Effector memory CD4-positive, alpha-beta T cell (primary cell): Measurements from ENCODE around the gene TMEM30B.

ENCODE experiments used
- DNase-seq, 3 donors: peaks; one replicate each; pipeline ENCODE4 v3.0.0-alpha.2; 2020
- H3K27ac ChIP-seq: 2 replicates; pipeline ENCODE4 v1.7.0; 2013; ENCODE audit warnings: mild to moderate bottlenecking, low read length, moderate library complexity; ENCODE audit not compliant: insufficient read depth, poor library complexity, severe bottlenecking
- H3K27me3 ChIP-seq: replicated peaks from 2 replicates; pipeline ENCODE4 v1.7.0; 2013; ENCODE audit warnings: mild to moderate bottlenecking, low read length; ENCODE audit not compliant: insufficient read depth, control insufficient read depth, poor library complexity, severe bottlenecking
- H3K36me3 ChIP-seq: 2 replicates; pipeline ENCODE4 v1.7.0; 2013; ENCODE audit warnings: mild to moderate bottlenecking, low read length, moderate library complexity; ENCODE audit not compliant: control insufficient read depth, insufficient read depth
- H3K4me1 ChIP-seq: 2 replicates; pipeline ENCODE4 v1.7.0; 2013; ENCODE audit warnings: low read length, mild to moderate bottlenecking; ENCODE audit not compliant: control insufficient read depth, insufficient read depth, poor library complexity, severe bottlenecking
- H3K4me3 ChIP-seq: 2 replicates; pipeline ENCODE4 v1.7.0; 2013; ENCODE audit warnings: low read length, low read depth, mild to moderate bottlenecking; ENCODE audit not compliant: insufficient read depth, poor library complexity, severe bottlenecking
- H3K9me3 ChIP-seq: 2 replicates; pipeline ENCODE4 v1.7.0; 2013; ENCODE audit warnings: mild to moderate bottlenecking, low read length, moderate library complexity; ENCODE audit not compliant: control insufficient read depth

TMEM30B gene

DNA sequence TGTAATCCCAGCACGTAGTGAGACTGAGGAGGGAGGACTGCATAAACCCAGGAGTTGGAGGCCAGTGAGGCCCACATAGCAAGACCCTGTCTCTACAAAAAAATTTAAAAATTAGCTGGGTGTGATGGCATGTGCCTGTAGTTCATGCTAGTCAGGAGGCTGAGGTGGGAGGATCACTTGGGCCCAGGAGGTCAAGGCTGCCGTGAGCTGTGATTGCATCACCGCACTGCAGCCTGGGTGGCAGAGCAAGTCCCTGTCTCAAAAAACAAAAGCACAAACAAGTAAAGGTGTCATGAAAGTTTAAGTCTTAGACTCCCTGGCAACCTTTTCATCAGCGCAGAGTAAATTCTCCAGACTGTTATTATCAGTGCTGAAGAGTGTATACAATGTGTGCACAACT lies 10.4 kb downstream of the TMEM30B start:
- Histone ChIP-seq H3K27ac (no peak overlapping the region), H3K4me3 (no peak overlapping the region), H3K36me3 (no peaks in the 10 kb centered on the region), H3K27me3 (peaks cover 19% of the 10 kb centered on the region), H3K4me1 (no peaks in the 10 kb centered on the region), H3K9me3 (no peaks in the 10 kb centered on the region)
- DNase-seq: no peak

DNA sequence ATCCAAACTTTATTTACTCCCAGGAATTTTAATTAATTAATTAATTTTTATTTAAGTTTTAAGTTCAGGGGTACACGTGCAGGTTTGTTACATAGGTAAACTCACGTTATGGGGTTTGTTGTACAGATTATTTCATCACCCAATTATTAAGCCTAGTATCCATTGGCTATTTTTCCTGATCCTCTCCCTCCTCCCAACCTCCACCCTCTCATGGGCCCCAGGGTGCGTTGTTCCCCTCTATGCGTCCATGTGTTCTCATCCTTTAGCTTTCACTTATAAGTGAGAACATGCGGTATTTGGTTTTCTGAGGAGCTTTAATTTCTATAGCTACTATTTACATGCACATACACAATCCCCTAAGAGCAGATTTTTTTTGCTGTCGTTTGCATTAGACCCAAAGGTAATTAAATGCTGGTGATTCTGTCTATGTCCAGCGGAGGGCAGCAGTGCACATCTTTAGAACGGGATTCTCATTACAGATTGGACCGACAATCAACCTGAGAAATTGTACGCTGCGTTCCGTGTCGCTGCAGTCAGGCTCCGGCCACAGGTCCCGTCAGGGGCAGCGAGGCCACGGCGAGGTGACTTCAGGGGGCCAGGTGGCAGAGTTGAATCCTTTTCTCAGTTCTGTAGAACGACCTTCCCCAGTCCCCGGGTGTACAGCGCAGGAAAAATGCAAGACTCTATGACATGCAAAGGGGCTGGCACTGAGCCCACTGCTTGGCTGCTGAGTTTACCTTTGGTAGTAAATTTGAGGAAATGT lies 11.6 kb downstream of the TMEM30B start:
- peak; percentile 37 to 54 (median 47) for DNase-seq

DNA sequence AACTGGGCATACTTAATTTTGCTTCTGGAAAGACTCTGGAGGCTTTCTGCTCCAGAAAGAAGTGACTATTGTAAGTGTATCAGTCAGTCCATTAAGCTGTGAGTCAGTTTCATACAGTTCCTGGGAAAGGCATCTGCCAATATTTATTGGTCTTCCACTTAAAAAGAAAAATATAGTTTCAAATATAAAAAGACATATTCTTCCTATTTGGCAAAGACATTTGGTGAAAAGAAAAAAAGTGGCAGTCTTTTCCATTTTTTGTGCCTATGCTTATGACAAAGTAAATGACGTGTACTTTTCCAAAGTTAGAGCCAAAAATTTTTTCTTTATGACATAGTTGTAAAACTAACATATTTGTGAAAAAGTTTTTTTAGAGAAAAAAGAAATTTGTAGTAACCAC lies 12.3 kb downstream of the TMEM30B start:
- no peaks in the 10 kb centered on the region for H3K36me3 ChIP-seq
- no peak overlapping the region for H3K4me3 ChIP-seq
- no peaks in the 10 kb centered on the region for H3K4me1 ChIP-seq
- H3K27ac ChIP-seq: no peak overlapping the region
- H3K27me3 ChIP-seq: peaks cover 19% of the 10 kb centered on the region
- H3K9me3 ChIP-seq: no peaks in the 10 kb centered on the region
- no peak for DNase-seq

More for the DNA sequence above, 11.6 kb downstream of the TMEM30B start:
- Histone ChIP-seq H3K27me3 (peaks cover 19% of the 10 kb centered on the region), H3K4me3 (peak overlapping the region; percentile 36), H3K9me3 (no peaks in the 10 kb centered on the region), H3K36me3 (no peaks in the 10 kb centered on the region), H3K4me1 (no peaks in the 10 kb centered on the region), H3K27ac (no peak overlapping the region)

DNA sequence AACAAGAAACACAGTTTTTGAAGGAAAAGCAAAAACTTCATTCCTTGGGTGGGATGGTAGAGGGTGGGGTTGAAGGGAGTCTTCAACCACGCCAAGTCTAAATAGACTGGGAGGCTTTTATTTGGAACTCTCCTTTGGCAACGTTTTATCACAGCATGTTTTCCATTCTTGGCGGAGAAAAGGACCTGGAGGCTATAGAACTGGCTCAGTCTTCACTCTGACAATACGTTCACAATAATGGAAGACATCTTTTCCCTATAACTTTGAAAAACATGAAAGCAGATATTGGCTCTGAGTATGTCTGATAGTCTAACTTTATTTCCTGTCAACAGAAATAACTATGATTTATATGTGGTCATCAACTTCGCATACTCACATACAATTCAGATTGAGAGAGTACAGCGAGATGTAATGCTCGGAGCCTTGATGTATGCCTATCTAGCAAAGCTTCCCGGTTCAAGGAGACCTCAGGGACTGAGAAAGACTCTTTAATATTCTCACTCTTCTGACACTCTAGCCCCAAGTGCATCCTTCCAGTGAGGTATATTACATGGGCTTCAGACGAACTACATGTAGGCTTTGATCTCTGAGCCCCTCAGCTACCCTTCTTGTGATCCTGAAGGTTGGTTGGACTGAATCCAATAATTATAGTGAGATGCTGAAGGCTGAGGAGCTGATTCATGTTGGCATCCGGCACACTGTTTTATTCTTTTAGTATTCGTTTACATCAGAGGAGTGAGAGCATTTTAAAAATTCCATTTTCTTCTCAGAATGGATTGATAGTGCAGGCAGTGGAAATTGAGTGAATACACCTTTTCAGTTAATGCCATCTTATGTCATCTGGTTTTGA lies 14.0 kb downstream of the TMEM30B start:
- Histone ChIP-seq H3K9me3 (no peaks in the 10 kb centered on the region), H3K4me3 (no peak overlapping the region), H3K27ac (no peak overlapping the region), H3K27me3 (peaks cover 19% of the 10 kb centered on the region), H3K36me3 (no peaks in the 10 kb centered on the region), H3K4me1 (no peaks in the 10 kb centered on the region)
- DNase-seq: no peak

DNA sequence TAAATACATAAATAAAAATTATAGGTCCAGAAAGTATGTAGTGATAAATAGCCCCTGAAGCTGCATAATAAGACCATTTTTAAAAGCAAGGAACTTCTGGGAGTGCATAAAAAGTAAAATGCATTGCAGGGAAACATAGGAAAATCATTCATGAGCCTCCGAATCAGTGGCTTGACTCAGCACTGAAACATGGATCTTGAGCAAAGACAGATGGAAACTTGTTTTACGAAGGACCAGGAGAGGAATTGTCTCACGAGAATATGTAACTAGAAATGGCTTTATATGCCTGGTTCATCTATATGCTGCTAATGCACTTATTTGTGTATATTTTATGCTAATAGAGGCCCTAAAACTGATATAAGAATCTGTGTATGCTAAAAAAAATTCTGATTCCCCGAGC lies 14.7 kb downstream of the TMEM30B start:
- Histone ChIP-seq H3K27ac (no peak overlapping the region), H3K9me3 (no peaks in the 10 kb centered on the region), H3K4me3 (no peak overlapping the region), H3K4me1 (no peaks in the 10 kb centered on the region), H3K36me3 (no peaks in the 10 kb centered on the region), H3K27me3 (peaks cover 16% of the 10 kb centered on the region)
- no peak for DNase-seq

DNA sequence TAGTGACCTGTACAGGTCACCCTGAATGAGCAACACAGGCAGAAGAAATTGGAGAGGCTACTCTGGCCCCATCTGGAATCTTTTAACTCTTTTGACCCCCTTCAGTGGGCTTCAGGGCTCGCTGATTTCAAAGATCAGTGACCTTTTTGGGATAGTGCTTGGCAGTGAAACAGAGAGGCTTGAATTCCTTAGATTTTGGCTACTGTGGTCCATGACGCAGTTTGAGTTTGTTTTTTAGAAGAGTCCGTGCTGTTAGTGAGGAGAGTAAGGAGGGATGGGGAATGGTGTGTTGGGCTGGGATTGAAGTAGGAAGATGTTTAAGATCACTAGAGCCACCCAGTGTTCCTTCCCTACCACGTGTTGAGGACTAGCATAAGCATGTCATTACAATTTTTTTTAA lies 16.5 kb downstream of the TMEM30B start:
- H3K4me3 ChIP-seq: no peak overlapping the region
- no peaks in the 10 kb centered on the region for H3K4me1 ChIP-seq
- H3K27ac ChIP-seq: no peak overlapping the region
- no peaks in the 10 kb centered on the region for H3K9me3 ChIP-seq
- no peaks in the 10 kb centered on the region for H3K36me3 ChIP-seq
- no peak for DNase-seq
- H3K27me3 ChIP-seq: peaks cover 4% of the 10 kb centered on the region

DNA sequence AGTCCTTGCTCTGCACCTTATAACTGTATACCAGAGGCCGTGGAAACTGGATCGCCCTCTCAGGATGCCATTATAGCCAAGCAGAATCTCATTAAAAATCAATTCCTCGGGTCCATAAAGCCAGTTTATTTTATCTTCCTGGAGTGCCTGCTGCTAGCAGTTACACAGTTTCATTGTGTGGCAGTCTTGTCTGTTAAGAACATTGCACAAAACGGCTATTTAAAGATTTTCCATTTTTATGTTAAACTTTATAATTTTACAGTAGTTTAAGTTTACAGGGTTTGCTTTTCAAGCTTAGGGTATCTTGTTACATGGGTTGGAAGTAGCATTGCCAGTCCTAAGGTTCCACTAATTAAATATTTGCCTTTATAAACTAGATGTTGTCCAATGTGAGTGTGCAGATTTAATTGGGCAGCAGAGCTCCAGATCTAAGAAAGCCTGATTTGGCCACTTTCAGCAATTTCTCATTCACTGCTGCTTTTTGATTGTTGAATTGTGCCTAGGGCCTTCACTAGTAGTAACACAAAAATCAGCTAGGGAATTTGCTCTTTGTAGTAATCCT lies 17.0 kb downstream of the TMEM30B start:
- Histone ChIP-seq H3K27ac (no peak overlapping the region), H3K9me3 (no peaks in the 10 kb centered on the region), H3K4me1 (no peaks in the 10 kb centered on the region), H3K36me3 (no peaks in the 10 kb centered on the region), H3K4me3 (no peak overlapping the region), H3K27me3 (no peaks in the 10 kb centered on the region)
- DNase-seq: no peak

DNA sequence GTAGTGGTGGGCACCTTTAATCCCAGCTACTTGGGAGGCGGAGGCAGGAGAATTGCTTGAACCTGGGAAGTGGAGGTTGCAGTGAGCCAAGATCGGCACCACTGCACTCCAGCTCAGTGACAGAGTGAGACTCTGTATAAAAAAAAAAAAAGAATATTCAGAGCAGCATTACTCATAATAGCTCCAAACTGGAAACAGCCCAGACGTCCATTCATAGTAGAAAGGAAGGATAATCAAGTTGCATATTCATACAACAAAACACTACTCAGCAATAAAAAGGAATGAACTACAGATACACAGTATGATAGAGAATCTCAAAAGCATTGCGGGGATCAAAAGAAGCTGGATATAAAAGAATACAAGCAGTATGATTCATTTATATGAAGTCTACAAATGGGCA lies 19.1 kb downstream of the TMEM30B start:
- Histone ChIP-seq H3K4me1 (no peaks in the 10 kb centered on the region), H3K27ac (no peak overlapping the region), H3K36me3 (no peaks in the 10 kb centered on the region), H3K9me3 (no peaks in the 10 kb centered on the region), H3K27me3 (peaks cover 3% of the 10 kb centered on the region), H3K4me3 (no peak overlapping the region)
- DNase-seq: no peak

DNA sequence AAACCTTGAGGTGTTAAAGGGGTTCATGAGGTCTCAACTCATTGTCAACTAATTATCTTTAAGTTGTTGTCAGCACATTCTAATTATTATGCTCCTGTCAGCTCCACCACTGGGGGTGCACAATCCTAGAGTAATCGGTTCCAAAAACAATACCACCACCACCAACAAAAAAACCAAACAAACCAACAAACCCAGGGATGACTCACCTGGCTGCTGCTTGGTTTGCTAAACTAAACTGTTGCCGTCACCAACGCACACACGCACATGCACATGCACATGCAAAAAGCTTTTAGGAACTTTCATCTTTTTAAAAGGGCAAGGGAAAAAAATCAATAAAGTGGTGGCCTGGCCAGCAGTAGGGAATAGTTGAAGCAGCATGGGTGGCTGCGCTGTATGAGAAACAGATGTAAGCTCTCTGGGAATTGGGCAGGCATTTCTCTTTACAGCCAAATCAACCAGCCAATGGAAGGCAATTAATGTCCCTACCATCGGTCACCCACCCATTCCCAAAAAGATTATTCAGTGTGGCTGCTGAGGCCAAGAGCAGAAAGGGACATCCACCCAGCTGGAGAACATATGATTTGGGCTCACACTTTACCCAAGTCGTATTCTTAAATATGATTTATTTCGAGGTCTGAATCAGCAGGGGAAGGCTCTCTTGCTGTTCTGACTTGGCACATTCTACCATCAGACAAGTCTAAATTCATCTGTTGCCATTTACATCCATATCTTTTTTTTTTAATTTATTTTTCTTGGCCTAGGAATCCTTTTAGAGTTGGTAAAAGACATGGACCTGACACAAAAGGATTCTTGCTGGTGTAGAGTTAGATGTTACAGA lies 20.0 kb downstream of the TMEM30B start:
- H3K27ac ChIP-seq: no peak overlapping the region
- no peaks in the 10 kb centered on the region for H3K4me1 ChIP-seq
- no peak overlapping the region for H3K4me3 ChIP-seq
- no peak for DNase-seq
- peaks cover 3% of the 10 kb centered on the region for H3K27me3 ChIP-seq
- no peaks in the 10 kb centered on the region for H3K9me3 ChIP-seq
- no peaks in the 10 kb centered on the region for H3K36me3 ChIP-seq
